ENCODE data around the gene CDC23. TPM values are rescaled to one million over a fixed set of nuclear protein-coding genes. Genes with fewer than 3 reads are reported as not detected.

CDC23 gene
- 32.6 and 34.2 TPM in 2 replicates for total RNA-seq

GRCh38 chr5:138213161-138214029 lies at the start of gene CDC23:
Gene CDC23 (minus strand): TSS chr5:138213323. CDS start chr5:138213312, 11 bp downstream.

GRCh38 chr5:138178516-138179276 lies 34.4 kb downstream of the CDC23 start, which contains the start of the genes BRD8 and KIF20A:
Gene BRD8 (minus strand): TSS chr5:138178630. CDS start chr5:138178614, 16 bp downstream.
Gene KIF20A (plus strand): TSS chr5:138179112. CDS start chr5:138179681, 569 bp downstream.

GRCh38 chr5:138138949-138139780 lies 74.0 kb downstream of the CDC23 start, which contains the start of gene NME5:
Gene NME5 (minus strand): TSS chr5:138139428. CDS start chr5:138138780, 648 bp downstream.

Other genes starting within 250 kb of the CDC23 start
- gene FAM13B, start 180.2 kb downstream of the CDC23 start, total RNA-seq = 56.6 and 59.3 TPM in 2 replicates
- gene WNT8A, start 129.3 kb downstream of the CDC23 start, total RNA-seq = not detected in 2 replicates
- 11.1 and 11.5 TPM in 2 replicates for gene NME5, start 73.9 kb downstream of the CDC23 start, total RNA-seq
- 61.4 and 63.9 TPM in 2 replicates for gene BRD8, start 34.7 kb downstream of the CDC23 start, total RNA-seq
- 31.6 and 47.7 TPM in 2 replicates for gene KIF20A, start 34.2 kb downstream of the CDC23 start, total RNA-seq
- gene GFRA3, start 61.3 kb upstream of the CDC23 start, total RNA-seq = not detected in 2 replicates
- gene CDC25C, start 118.5 kb upstream of the CDC23 start, total RNA-seq = 3.4 and 5.9 TPM in 2 replicates
- 32.1 and 32.6 TPM in 2 replicates for gene FAM53C, start 124.9 kb upstream of the CDC23 start, total RNA-seq
- gene KDM3B, start 139.4 kb upstream of the CDC23 start, total RNA-seq = 55.7 and 60.1 TPM in 2 replicates
- 8.2 and 11.9 TPM in 2 replicates for gene REEP2, start 225.7 kb upstream of the CDC23 start, total RNA-seq

All from articular chondrocyte of knee joint (primary cell).